Measurements from ENCODE around the gene POLG.
"Not testable (repeated sequence)": the region's sequence is repeated elsewhere in the genome, so short reads cannot be mapped to it uniquely, and the experiment has no call there.

Gene POLG

GRCh38 chr15:89282631-89283030 lies 52.0 kb downstream of the POLG start:
- DNase-seq (ENCODE audit: low read depth in 2 of 2), result no peak

DNA sequence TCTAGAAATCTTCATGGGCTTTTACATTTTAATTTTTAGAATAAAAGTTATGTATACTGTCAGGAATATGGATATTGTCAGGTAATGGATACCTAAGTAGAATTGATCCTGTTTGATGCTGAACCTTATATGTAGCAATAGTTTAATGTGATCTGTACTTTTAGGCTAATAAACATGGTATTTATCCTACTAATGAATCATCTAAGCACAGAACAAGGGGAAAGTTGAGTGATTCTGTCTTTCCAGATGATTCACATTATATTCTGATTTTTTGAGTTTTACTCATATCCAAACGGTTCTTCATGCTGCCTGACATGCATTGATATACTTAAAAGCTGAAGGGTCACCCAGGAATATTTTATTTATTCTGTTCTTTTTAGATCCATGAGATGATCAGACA lies 56.3 kb downstream of the POLG start:
- no peak for DNase-seq (ENCODE audit: low read depth in 2 of 2)

DNA sequence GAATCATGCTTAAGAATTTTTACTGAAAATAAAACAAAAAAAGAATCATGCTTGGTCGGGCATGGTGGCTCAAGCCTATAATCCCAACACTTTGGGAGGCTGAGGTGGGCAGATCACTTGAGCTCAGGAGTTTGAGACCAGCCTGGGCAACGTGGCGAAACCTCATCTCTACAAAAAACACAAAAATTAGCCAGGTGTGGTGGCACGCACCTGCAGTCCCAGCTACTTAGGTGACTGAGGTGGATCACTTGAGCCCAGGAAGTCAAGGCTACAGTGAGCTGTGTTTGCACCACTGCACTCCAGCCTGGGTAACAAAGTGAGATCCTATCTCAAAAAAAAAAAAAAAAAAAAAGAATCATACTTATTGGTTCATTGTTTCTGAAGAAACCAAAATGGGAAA lies 57.3 kb downstream of the POLG start:
- DNase-seq (ENCODE audit: low read depth in 2 of 2), result not testable (repeated sequence)

Data from activated CD4-positive, alpha-beta T cell treated with anti-CD3 and anti-CD28 coated beads for 24 hours (primary cell).